ENCODE results near the gene REV3L.
"Not testable (repeated sequence)": the region's sequence is repeated elsewhere in the genome, so short reads cannot be mapped to it uniquely, and the experiment has no call there.

The REV3L gene

DNA sequence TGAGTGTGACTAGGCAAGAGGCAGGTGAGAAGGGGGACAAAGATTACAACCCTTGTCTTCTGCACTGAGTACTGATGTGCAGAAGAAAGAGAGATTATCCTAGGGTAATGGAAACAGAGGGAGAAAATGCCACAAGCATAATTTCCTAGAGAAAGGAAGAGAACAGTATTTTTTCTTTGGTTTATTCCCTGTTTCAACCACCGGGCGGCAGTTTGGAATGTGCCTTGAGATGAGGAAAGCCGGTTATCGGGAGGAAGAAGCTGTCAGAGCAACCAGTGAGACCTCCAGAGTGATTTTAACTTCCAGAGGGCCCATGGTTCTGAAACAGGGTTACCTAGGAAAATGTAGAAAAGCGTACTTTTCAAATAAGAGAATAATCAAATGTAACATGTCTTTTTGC is 121.4 kb downstream of the REV3L start:
- peak; percentile 10 for DNase-seq (ENCODE audit: low read depth)

DNA sequence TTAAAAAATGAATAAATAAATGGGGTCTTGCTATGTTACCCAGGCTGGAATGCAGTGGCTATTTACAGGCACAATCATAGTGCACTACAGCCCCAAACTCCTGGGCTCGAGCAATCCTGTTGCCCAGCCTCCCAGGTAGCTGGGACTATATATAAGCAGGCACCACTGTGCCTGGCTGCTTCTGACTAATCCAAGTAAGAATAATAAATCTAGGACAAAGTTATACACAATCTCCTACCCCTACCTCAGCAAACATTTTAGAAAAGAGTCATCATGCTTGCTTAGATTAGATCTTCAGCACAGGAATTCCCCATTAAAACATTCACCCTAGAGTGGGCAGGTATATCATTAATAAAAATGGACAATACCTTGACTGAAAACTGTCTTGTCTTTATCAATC is 124.6 kb downstream of the REV3L start:
- no peak for DNase-seq (ENCODE audit: low read depth)

DNA sequence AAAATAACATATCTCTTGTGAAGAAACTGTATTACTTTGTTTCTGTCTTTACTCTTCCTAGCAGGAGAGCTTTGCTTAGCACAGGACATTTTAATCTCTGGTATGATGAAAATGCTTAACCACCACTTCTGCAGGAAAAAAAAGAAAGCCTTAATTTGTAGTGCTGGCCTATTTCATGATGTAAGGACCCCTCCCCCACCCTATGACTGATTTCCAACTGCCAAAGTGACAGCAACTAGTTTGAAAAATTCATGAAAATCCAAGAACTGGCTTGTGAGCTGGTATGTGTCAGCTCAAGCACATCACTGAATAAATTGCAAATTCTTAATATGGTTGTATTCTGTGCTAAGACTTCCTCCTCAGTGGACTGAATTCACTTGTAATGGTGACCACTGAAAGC is 125.3 kb downstream of the REV3L start:
- DNase-seq (ENCODE audit: low read depth): no peak

DNA sequence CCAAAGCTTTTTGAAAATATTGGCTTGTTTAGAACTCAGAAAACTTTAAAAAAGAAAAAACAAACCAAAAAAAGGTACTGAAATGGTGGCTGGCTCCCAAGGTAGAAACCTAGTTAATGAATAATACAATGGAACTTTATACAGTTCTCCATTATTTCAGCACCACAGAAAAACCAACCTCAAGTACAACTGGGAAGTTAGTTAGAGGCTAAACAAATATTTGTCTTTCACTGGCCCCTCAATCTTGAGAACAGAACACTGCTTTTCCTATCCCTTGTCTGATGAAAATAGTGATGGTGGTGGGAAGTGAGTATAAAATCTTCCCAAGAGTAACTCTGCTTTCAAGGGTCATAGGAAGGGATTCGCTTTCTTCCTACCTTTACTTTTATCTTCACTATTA is 126.5 kb downstream of the REV3L start:
- no peak for DNase-seq (ENCODE audit: low read depth)

DNA sequence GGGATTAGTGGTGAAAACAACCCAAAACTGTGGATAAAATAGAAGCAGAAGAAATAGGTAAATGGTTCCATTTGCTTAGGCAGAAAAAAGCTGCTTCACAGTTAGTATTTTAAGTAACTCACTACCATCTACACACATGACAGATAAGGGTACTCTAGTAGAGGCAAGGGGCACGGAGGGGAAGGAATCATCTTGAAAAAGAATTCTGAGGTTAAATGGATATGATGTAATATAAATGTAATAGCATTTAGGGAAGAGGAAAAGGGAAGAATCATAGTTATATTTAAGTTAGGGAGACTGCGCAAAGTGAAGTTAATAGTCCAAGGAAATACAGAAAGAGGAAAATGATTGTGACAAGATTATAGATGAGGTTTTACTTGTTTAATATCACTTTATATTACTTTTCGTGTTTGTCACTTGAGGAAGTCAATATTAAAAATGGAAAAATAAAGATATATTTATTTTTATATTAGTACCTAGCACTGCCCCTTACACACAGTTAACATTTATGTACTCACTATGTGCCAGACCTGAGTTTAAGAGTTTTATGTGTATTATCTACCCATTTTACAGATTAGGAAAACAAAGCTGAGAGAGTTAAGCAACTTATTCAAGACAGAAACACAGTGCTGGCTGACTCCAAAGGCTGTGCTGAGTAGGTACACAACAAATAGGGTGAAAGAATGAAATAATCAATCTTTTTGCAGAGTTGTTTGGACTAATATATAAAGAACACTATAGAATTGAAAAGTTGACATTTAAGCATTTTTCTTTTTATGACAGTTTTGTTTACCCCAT is 128.1 kb downstream of the REV3L start:
- no peak for DNase-seq (ENCODE audit: low read depth)

DNA sequence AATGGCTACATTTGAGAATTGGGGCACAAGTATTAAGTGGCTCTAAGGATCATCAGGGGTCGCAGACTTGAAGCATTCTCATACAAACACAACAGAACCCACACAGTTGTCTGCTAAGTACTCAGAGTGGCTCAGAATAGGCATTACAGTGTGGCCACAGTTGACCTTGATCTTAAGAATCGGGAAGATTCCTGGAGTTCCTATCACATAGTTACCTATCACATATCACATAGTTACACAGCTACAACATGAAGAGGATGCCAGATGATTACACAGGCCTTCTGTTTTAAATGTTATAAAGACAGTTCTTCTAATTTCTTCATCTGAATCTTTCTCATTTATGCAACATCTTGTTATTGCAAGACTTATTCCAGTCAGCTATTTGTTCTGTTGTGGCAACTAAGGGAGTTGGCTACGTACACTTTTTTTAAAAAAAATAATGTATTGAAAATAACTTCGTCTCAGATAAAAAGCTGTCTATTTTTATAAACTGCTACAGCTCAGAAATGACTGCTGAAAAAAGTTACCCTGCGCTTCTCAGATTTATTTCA is 129.0 kb downstream of the REV3L start:
- DNase-seq (ENCODE audit: low read depth): no peak

DNA sequence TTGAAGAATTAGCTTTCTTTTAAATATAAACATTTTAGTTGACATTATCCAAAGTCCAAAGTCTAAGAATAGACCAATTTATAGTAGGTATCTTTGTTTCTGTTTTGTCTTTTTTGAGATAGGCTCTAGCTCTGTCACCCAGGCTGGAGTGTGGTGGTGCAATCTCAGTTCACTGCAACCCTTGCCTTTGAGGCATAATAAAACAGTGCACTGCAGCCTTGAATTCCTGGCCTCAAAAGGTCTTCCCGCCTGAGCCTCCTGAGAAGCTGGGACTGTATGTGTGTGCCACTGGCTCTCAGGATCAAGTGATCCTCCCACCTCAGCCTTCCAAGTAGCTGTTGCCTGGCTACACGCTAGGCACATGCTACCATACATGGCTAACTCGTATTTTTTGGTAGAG is 135.4 kb downstream of the REV3L start:
- DNase-seq (ENCODE audit: low read depth): no peak

DNA sequence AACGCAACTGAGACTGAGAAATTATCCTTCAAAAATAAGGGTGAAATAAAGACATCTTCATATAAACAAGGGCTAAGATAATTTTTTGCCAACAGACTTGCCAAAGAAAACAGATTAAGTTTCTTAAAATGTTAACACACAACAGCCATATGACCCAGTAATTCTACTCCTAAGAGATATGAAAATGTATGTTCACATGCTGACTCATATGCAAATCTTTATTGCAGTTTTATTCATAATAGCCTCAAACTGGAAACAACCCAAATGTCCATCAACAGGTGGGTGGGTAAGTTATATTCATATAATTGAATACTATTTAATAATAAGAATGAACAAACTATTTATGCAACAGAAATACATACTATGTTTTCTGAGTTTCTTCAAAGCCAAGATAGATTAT is 140.1 kb downstream of the REV3L start:
- no peak for DNase-seq (ENCODE audit: low read depth)

DNA sequence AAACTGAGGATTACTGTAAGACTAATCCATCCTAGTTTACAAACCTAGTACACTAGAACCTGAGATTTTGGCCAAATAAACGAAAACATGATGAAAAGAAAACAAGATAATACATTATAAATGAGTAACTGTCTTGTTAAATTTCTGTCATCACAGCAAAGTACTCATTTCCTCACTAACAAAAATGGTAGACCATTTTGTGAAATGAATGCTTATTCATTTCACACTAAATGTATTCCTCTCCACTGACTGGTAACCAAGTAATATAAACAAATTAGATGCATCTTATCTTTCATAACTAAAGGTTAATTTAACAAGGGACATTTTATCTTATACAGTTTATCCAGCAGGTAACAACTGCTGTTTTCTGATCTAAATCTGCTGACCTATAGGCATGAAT is 143.7 kb downstream of the REV3L start:
- DNase-seq (ENCODE audit: low read depth): no peak

DNA sequence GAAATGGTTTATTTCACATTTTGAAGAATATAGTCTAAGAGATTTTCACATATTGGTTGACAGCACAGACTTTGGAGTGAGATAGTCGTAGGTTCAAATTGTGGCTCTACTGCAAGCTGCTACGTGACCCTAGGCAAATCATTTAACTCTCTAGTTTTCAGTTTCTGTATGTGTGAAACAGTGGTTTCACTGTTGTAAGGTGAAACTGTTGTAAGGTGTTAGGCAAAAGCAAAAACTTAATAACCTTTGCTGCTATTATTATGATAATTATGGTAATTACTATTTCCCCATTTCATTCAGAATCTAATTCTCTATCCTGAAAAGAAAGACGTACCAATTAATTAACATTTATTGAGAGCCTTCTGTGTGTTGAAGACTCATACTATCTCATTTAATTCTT is 144.2 kb downstream of the REV3L start:
- DNase-seq (ENCODE audit: low read depth): no peak

DNA sequence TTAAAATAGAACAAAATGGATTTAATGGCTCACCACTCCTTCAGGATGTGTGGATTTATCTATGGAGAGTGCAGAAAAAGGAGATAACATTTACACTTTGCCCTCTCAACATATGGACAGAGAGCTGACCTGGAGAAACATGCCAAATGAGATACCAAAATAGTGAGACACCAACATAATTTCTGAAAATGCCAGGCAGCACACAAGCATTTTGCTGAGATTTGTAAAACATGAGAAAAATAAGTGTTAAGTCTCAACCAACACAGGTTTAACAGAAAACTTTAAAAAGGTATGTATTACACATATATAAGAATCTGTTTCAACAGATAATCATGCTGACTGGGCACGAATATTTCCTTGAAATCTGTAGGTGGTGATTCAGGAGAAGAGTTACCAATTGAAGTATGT is 145.2 kb downstream of the REV3L start:
- DNase-seq (ENCODE audit: low read depth): no peak

DNA sequence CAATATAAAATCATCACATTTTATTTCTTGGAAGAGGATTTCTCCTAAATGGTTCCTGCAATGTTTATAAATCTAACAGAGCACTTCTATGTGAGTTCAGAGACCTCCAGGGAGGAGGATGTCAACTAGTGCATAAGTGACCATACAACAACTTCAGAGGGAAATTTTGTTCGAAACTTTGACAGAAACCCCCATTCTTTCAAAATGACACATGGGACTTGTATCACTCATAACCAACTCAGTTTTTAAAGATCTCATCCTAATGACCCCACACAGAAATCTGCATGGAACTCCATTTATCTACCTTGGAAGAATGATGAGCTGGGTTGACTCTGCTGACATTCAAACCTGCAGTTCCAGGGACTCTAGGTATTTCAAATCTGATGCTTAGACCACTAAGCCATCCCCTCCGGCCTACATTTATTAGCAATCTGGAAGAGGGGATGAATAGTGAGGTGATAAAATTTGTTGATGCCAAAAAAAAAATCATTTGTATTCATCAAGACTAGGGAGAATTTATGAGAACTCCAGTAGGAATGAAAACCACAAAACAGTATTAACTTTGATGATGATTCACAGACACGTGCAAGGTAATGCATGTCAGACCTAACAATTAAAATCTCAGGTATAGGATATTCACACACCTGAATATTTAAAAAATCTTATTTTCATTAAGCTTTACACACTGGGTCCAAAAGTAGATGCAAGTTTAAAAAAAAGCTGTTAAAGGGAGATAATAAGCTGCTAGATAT is 153.0 kb downstream of the REV3L start:
- DNase-seq (ENCODE audit: low read depth): no peak

DNA sequence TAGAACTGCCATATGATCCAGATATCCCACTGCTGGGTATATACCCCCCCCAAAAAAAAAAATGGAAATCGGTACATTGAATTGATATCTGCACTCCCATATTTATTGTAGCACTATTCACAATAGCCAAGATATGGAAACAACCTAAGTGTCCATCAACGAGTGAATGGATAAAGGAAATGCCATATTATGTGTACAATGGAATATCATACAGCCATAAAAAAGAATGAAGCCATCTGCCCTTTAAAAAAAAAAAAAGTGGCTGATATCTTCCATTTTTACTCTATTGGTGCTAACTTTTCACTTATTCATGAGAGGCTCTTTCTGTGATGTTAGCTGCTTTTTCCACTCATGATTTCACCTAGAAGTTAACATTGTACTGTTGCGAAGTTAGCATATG is 156.5 kb downstream of the REV3L start:
- DNase-seq (ENCODE audit: low read depth): no peak

DNA sequence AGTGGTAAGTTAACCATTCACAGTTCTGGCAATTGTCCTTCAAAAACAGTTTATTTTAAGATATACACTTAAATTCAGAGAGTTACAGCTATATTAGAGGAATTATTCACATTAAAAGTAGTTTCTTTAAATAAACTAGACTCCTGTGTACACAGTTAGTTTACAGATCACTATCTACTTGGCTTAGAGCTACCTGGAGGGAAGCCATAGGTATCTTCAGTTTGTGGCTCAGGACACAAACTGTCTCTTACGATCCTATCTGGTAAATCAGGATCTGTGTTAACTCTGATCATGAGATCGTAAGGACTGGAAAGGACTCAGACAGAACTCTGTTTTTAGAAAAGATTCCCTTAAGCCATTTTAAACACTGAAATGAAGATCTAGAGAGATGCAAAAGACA is 160.9 kb downstream of the REV3L start:
- DNase-seq (ENCODE audit: low read depth): no peak

DNA sequence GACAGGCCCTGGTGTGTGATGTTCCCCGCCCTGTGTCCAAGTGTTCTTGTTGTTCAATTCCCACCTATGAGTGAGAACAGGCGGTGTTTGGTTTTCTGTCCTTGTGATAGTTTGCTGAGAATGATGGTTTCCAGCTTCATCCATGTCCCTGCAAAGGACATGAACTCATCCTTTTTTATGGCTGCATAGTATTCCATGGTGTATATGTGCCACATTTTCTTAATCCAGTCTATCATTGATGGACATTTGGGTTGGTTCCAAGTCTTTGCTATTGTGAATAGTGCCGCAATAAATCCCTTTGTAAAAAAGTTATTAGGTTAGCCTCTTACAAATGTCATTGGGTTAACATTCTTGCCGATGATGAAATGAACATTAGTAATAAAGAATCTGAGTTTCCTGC is 175.1 kb downstream of the REV3L start:
- DNase-seq (ENCODE audit: low read depth): not testable (repeated sequence)

DNA sequence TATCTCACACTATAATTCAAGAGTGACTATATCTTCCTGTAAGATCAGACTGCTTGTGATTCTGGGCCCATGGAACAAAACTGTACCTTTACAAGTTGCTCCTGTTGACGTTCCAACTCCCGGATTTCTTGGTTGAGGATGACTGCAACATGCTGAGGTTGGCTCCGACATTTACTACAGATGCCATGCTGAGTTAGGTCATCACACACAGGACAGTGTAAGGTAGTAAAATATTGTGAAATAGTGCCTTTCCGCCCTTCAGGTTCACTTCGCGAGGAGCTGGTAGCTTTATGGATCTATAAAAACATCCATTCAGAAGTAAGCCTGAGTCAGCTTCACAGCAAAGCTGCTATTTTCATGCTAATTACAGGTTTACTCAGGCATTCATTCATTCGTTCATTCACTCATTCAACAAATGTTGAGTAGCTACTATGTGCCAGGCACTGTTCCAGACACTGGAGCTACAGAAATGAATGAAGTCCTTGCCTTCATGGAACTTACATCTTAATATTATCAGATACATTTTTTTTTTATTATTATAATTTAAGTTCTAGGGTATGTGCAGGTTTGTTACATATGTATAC is 175.7 kb downstream of the REV3L start:
- DNase-seq (ENCODE audit: low read depth): no peak

DNA sequence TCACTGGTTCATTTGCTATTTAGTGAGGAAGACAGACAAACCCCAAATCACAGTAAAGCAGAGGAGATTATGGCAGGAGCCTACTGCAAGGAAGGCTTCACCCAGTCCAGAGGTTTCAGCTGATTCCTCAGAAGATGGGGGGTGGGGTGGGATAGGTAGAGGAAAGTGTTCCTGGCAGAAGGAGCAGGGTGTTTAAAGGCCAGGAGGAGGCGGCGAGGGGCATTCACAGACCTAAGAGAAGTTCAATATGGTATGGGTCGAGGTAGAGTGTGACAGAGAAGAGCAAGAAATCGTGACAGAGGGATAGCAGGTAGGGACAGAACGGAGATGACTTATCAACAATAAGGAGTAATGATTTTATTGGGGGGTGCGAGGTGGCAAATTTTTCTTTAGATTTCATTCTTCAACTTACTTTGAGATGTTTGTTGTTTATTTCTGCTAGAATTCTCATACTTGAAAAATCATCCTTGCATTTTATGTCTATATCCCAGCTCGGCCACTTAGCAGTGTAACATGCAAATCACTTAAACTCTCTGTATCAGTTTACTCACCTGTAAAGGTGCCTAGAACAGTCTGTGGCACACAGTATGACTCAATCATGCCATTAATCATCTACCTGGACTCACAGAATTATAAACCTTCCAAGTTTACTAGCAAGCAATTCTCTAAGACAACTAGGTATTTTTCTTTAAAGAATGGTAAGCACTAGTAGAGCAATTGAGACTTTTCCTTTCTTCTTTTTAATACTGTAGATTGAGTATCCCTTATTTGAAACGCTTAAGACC is 176.7 kb downstream of the REV3L start:
- DNase-seq (ENCODE audit: low read depth): no peak

DNA sequence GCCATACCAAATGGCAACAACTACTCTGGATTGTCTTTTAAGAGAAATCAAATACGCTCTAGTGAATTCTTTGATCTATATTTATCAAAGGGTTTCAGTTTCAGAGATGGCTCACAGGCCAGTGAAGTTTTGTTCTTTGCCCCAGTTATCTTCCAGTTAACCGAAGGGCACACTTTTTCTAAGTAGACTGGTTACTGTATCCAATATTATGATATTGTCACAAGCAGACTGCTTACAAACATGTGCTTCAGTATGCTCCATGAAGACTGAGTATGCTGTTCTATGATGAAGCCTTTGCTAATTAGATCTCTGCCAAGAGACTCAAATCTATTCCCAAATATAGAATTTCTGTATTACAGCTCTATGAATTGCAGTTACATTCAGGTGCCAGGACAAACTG is 181.1 kb downstream of the REV3L start:
- DNase-seq (ENCODE audit: low read depth): no peak

DNA sequence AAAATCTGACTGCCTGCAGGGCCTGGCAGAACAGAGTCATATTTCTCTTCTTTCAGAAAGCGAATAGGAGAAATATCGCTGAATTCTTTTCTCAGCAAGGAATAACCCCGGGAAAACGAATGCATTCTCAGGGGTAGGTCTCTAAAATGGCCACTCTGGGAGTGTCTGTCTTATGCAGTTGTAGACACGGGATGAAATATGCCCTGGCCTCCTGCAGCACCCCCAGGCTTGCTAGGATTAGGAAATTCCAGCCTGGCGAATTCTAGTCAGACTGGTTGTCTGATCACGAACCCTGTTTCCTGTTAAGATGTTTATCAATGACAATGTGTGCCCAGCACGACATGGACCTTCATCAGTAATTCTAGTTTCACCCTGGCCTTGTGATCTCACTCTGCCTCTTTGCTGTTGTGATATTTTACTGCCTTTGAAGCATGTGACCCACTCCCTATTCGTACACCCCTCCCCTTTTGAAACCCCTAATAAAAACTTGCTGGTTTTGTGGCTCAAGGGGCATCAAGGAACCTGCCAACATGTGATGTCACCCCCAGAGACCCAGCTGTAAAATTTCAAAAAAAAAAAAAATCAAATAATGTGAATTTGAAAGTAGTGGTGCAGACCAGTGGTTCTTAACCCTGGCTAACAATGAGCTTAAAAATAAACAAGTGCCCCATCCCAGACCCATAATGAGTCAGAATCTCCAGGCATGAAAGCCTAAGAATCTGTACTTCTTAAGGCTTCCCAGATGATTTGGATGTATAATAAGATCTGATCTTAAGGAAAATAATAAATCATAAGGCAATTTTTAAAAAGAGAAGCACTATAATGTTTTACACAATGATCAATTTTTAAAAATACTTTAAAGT is 181.8 kb downstream of the REV3L start:
- not testable (repeated sequence) for DNase-seq (ENCODE audit: low read depth)

DNA sequence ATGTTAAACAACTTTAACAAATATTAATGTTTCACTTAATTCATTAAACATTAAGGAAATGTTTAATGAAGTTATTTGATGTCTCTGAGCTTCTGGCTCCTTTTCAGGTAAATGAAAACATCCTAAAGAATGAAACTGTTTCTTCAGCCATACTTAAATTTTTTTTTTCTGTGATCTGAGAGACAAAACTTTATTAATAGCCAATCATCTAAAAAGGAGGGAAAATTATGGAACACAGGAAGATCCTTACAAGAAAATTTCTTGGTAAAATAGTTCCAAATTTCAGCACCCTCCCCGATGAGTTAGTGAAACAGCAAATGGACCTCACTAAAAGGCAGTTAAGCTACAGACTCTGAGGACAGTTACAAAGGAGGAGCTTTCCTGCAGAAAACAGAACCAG is 185.2 kb downstream of the REV3L start:
- no peak for DNase-seq (ENCODE audit: low read depth)

DNA sequence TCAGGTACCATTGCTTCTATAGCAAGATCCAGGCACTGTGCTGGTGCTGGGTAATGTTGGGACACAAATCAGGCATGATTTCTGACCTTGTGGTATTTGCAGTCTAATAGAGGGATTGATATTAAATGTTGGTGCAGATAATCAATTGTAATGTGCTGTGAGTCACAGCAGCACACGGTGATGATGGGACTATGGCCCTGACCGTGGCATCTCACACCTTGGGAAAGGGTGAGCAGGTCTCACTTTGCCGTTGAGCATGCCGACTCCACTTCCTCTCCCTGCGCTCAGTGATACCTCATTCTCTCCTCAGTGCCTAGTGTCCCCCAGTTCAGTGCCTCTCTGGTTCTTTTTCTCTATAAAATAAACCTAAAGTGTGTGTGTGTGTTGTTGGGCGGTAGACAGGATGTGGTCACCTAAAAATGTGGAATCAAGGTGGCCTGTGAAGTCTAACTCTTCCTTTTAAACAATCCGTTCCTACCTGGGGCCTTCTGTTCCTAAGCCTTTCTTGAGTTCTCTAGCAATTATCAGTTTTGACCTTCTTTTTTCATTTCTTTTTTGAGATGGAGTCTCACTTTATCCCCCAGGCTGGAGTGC is 188.5 kb downstream of the REV3L start:
- no peak for DNase-seq (ENCODE audit: low read depth)

Data from fibroblast of the conjunctiva (primary cell).